Measurements from ENCODE around the gene TEX48.

TEX48 gene

DNA sequence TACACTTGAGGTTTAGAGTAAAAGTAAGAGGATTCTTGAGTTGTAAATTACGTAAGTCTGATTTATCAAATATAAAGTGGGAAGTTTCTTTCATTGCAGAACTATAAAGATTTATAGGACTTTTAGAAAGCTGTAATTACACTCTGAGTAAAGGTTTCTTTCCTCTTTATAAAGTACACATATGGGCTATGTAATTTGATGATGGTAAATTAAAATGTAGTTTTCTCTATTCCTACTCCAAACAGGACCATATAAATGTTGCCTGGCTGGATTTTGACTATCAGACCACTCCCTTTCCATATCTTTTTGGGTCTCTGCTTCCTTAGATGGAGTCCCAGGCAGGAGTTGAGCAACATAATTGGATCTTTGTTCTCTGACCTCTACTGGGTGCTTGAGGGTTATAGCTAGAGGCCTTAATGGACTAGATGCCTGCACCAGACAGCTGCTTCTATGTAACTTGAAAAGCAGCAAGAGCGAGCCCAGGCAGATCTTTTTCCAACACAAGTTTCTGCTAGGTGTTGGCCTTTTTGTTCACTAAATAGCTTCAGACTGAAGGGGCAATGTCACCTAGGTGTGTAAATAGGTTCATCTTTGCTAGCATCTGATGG is 11.4 kb upstream of the TEX48 start:
- peak; percentile 46 for DNase-seq

DNA sequence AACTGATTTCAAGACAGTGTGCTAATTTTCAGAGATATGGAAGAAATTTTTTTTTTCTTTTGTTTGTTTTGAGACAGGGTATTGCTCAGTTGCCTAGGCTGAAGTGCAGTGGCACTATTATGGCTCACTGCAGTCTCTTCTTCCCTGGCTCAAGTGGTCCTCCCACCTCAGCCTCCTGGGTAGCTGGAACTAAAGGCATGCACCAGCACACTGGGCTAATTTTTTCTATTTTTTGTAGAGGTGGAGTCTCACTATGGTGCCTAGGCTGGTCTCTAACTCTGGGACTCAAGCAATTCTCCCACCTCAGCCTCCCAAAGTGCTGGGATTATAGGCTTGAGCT is 9.9 kb upstream of the TEX48 start:
- no peak for DNase-seq

DNA sequence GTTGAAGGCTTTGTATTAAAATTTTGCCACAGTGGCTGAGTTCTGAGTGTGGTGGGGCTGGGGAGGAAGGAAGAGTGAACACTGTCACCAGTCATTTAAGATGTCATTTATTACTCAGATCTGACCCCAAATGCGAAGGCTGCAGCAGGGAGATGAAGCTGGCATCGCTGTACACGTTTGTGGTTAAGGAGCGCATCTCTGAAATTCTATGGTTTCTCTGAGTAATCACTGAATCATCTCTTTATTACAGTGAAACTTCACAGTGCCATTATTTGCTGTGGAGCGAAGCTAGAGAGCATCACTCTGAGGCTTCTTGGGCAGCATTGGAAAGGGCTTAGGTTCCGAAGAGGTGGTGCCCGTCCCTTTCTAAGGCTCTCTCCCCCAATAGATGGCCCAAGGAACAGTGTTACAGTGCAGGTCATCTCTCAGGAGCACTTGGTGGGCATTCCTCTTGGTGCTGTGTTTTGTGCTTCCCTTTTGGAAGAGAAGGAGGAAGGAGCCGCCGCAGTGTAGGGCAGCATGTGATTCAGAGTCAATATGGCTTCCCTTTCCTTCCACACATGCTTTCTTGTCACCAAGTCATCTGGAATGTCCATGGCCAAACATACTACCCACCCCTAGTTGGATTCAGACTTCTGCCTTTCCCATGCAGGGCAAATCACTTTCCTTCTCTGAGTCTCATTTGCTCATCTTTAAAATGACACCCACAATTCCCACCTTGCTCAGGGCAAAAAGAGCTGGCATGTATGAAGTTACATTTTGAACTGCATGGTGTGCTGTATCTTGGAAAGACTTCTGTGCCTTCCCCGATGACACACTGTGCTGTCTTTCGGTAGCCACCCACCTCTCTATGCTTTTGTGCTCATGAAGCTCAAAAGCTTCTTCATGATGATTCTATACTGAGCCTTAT is 9.3 kb upstream of the TEX48 start:
- no peak for DNase-seq

DNA sequence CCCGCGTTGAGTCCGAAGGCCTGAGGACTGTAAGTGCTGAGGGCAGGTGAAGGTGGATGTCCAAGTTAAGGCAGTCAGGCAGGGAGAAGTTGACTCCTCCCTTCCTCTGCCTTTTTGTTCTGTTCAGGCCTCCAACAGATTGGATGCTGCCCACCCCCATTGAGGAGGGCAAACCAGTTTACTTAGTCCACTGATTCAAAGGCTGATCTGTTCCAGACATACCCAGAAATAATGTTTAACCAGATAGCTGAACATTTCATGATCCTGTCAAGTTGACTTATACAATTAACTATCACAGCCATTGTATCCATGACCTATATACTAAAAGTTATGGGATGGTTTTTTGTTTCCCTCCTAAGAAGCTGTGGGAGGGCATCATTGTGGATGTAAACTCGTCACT is 8.3 kb upstream of the TEX48 start:
- DNase-seq, result no peak

DNA sequence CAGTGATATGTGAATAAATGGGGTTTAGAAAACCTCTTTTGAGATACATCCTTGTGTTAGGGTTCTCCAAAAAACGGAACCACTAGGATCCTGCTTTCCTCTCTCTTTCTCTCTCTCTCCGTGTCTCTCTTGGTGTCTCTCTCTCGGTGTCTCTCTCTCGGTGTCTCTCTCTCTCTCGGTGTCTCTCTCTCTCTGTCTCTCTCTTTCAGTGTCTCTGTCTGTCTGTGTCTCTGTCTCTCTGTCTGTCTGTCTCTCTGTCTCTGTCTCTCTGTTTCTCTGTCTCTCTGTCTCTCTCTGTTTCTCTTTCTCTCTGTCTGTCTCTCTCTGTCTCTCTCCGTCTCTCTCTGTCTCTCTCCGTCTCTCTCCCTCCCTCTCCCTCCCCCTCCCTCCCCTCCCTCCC is 7.8 kb upstream of the TEX48 start:
- DNase-seq, result no peak

DNA sequence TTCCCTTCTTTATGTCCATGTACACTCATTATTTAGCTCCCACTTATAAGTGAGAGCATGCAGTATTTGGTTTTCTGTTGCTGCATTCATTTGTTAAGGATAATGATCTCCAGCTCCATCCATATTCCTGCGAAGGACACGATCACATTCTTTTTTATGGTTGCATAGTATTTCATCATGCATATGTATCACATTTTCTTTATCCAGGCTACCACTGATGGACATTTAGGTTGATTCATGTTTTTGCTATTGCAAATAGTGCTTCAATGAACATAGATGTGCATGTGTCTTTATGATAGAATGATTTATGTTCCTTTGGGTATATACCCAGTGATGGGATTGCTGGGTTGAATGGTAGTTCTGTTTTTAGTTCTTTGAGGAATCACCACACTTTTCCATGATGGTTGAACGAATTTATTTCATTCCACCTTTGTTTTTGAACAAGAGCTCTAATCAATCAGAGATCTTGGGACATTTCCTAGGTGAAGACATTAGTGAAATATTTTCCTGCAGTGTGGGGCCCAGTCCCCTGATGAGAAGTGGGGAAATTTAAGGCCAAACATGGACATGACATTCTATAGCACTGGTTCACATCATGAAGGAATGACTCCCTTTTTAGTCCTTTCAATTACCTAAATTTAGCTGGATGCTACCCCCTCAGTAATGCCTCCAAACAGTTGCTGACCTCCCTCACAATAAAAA is 7.1 kb upstream of the TEX48 start:
- DNase-seq, result no peak

DNA sequence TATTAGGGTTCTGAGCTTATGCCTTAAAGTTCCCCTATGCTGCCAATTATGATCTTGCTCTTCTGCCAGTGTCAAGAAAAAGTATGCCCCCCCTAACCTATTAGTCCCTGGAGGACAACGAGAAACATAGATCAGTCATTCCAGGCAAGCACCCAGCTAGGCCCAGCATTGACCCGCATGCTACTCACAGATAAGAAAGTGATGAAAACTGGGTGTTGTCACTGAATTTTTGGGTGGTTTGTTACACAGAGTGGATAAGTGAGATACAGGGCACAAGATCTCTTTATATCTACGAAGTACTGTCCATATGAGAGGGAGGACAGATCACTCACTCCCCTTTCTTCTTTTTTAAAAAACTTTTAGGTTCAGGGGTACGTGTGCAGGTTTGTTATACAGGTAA is 6.4 kb upstream of the TEX48 start:
- no peak for DNase-seq

DNA sequence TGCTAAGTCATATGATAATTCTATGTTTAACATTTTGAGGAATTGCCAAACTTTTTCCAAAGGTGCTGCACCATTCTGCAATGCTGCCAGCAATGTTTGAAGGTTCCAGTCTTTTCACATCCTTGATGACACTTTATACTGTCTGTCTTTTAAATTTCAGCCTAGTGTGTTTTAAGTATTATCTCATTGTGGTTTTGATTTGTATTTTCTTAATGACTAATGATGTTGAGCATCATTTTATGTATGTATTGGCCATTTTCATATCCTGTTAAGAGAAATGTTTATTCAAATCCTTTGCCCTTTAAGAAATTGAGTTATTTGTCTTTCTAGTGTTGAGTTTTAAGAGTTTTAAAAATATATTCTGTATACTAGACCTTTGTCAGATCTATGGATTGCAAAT is 5.0 kb upstream of the TEX48 start:
- no peak for DNase-seq

DNA sequence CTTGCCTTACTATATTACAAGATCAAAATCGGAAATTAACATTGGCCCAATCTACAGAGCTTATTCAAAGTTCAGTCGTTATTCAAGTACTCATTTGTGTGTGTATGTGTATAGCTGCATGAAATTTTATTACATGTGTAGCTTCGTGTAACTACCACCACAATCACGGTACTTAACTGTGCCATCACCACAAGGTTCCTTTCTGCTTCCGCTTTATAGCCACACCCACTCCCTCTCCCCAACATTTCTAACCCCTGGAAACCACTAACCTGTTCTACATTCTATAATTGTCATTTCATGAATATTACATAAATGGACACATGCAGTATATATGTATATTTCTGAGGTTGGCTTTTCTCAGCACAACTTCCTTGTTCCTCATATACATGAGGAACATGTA is 4.0 kb upstream of the TEX48 start:
- DNase-seq, result no peak

DNA sequence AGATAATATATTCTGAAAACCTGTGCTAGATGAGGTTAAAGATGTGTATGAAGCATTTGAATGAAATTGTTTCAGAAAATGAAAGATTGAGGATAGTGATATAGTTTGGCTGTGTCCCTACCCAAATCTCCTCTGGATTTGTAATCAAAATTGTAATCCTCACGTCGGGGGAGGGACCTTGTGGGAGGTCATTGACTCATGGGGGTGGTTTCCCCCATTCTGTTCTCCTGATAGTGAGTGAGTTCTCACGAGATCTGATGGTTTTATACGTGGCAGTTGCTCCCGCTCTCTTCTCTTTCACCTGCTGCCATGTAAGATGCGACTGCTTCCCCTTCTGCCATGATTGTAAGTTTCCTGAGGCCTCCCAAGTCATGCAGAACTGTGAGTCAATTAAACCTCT is 2.0 kb upstream of the TEX48 start:
- no peak for DNase-seq

DNA sequence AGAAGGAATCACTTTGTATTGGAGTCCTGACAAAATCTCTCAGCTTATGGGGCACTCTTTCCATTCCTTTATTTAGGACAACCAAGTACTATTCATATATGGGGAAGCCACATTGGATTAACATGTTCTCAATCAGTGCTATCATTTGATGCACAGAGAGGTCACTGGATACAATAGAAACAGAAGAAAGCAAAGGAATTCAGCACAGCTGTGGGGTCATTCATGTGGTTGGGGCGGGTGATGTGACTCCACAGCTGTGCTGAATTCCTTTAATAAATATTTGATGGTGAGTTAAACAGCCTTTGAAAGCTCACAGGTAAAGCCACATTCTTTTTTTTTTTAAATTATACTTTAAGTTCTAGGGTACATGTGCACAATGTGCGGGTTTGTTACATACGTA is 854 bp upstream of the TEX48 start:
- no peak for DNase-seq

DNA sequence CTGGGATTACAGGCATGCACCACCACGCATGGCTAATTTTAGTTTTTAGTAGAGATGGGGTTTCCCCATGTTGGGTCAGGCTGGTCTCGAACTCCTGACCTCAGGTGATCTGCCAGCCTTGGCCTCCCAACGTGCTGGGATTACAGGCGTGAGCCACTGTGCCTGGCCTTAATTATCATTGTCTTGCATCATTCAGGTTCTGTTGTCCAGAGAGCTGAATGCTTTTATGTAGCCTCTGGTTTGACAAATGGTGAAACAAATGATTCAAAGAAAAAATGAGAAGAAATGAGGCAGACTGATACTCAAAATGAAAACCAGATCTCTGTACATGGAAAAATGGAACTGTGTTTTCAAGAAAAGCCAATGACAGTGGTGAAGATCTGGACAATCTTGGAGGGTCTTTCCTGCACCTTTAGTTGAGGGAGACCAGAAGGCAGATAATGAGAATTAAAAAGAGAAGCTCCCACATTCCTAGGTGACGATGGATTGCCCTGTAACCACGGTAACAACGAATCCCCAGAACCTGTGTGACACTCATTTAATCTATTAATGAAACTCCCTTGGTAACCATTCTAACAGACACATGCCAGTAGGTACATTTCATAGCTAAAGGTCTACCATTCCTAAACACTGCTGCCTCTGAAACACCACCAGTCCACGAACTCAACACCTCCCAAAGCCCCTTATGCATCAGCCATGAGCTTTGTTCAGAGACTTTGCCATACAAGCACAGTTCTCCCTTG is 1.6 kb downstream of the TEX48 start:
- DNase-seq, result no peak

DNA sequence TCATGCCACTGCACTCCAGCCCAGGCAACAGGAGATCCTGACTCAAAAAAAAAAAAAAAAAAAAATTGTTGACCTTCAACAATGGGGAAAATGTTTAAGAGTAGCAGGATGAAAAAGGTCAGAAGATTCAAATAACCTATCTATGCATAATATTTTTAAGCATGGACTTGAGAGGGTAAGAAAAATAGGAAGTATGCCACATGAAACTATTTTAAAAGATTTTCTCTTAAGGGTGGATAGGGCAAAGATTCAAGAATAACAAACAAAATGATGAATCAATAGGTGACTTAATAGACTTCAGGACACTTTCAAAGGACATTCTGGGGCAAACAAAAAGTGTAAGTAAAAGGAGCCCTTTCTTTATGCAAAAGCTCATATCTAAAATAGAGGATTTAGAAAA is 3.2 kb downstream of the TEX48 start:
- DNase-seq, result no peak

DNA sequence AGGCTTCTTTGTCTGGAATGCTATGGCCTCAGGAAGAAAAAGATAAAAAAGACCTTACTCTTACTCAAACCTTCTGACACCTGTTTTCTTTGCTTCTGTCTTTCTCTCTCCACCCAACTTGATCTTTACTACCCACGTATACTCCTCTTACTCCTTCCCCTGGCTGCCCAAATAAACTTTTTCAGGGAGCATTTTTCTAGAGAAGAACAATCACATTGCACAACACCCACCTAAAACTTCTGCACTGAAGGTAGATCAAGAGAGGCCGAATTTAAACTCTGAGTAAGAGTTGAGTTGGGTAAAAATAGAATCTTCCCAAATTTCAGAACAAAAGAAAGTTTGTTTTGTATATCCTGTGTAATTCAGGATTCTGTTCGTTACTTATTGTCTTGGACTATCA is 3.9 kb downstream of the TEX48 start:
- no peak for DNase-seq

DNA sequence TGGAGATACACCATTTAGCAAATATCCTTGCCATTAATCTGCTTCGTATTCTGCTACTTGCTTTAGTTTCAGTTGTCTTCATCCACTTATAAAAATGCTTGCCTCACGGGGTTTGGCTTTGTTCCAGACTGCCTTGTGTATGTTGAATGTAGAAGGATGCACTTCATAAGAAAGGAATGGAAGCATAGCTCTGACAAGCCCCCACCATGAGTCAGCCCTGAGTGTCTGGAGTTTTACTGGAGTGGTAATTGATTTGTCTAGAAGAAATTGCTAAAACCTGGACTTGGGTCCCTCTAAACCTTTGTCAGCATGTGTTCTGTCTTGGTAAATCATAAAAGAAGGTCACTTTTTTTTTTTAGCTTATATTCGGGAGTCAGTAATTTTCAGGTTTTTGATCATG is 4.6 kb downstream of the TEX48 start:
- DNase-seq, result peak; percentile 80

DNA sequence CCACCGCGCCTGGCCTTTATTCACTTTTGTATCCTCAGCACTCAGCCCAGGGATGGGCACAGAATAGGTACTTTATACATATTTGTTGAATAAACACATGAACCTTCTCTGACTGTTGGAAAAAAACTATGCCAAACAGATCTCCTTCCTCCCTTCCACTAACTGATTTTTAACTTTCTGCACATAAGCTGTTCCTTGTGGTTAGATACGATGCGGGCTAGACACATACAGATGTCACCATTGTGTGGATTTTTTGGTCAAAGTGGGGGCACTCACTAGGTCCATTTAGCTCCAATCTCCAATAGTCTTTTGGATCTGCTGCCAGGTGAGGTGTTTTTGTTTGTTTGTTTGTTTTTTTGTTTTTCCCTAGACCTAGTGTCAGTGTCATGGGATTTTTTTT is 5.1 kb downstream of the TEX48 start:
- no peak for DNase-seq

DNA sequence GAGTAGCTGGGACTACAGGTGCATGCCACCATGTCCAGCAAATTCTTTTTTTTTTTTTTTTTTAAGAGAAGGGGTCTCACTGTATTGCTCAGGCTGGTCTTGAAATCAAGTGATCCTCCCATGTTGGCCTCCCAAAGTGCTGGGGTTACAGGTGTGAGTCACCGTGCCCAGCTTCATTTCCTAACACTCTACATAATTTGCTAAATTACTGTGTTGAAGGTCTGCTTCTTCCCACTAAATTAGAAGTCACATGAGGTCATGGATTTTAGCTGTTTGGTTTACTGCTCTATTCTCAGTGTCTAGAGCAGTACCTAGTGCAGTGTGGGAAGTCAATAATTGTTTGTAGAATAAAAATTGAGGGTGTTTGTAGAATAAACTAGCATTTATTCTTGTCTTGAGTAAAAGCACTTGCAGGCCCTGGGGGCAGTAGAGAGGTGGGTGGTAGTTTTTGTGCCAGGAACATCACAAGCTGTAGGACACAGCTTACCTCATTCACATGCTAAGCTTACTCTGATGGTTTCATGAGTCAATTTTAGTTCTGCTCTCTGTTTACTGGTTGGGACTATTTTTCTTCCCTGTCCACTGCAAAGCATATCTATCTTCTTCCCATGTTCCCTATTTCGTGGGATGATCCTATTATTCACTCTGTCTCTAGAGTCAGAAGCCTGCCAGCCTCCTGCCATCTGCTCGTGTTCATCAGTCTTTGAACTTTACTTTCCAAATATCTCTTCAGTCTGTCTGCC is 7.0 kb downstream of the TEX48 start:
- no peak for DNase-seq

DNA sequence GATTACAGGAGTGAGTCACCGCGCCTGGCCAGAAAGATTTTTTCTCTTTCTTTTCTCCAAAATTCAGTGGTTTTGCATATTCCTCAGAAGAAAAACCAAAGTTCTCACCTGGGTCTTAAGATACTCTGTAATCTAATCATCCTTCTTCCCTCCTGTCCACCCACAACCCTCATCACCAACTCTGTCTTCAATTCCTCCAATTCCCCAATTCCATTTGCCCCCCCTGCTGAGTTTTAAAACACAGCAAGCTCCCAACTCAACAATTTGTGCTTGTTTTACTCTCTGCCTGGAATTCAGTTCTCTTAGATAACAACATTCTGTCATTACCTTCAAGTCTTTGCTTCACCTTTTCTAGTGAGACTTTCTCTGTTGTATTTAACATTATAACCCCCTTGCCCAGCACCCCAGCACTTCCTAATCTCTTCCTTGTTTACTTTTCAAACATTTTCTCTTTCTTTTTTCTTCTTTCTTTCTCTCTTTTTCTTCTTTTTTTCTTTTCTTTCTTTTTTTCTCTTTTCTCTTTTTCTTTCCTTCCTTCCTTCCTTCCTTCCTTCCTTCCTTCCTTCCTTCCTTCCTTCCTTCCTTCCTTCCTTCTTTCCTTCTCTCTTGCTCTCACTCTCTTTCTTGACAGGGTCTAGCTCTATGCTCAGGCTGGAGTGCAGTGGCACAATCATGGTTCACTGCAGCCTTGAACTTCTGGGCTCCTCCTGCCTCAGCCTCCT is 7.8 kb downstream of the TEX48 start:
- no peak for DNase-seq

DNA sequence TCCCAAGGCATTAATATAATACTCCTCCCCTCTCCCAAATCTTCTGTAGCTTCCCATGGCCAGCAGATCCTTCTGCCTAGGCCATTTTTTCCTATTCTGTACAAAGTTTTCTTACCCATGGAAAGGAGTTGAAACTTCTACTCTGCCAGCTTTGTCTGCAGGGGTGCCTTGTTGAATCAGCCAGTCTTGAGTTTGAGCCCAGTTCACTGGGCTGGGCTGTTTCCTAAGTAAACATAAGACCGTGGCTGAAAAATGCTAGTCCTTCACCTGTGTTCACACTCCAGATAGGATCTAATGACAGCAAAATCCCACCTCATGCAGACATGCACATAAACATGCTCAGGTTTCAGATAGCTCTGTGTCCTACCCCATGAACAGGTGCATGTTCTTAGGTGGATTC is 10.4 kb downstream of the TEX48 start:
- DNase-seq, result no peak

DNA sequence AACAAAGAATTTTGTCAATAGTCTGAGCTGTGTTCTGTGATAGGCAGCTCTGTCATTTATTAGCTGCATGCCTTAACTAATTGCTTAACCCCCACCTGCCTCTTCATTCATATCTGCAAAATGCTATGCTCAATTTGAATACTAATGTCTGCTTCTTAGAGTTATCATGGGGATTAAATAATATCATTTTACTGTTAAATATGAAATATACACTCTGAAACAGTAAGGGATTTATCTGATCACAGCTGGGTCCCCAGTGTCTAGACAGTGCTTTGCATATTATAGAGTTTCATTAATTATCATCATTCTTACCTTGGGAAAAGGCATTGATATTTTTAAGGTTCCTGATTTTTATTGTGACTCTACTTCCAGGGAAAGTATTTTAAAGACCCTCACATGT is 12.0 kb downstream of the TEX48 start:
- no peak for DNase-seq

DNA sequence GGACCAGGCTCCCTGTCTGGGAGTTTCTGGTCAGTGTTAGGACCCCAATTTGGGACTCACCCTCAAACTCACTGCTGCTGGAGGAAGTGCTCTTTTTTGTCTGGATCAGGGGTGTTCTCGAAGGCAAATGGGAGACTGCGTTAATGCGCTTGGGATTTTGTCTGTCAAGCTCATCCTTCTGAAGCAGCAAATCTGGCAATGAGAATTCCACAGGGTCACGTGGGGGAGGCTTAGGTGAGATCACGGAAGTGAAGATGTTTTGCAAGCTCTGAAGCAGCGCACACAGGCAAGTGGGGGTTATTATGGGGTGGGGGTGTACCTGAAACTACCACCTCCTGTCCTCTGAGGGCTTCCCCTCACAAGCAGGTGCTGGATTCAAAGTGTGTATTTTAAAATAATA is 13.8 kb downstream of the TEX48 start:
- DNase-seq, result no peak

DNA sequence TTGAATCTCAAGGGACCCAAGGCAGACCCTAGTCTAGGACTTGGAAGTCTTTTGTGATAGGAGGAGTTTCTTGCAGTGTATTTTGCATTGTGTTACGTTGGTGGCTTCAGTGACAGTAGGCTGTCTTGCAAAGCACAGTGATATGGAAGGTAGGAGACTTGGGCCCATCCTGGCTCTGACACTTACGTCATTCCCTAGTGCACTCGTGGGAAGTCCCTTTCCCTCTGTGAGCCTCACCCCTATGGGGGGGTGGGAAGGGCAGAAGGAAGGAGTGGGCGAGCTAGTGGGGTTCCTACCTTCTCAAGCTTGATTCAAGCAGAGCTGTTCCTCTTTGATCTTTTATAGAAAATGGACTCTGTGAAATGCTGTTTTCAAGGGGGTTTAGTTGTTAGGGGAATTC is 15.1 kb downstream of the TEX48 start:
- no peak for DNase-seq

All from NCI-H2171 treated with DMSO at 0.1 percent for 48 hours (cell line).